Smooth muscle cell (in vitro differentiated cells): ENCODE results near the gene ORC3. TPM values are rescaled to one million over a fixed set of nuclear protein-coding genes. Genes with fewer than 3 reads are reported as not detected.
"Not testable (repeated sequence)": the region's sequence is repeated elsewhere in the genome, so short reads cannot be mapped to it uniquely, and the experiment has no call there.

ENCODE experiments used
- DNase-seq: peaks from one replicate; lab custom pipeline; 2025; ENCODE audit not compliant: unreplicated experiment; lab: John Stamatoyannopoulos, UW
- H2AFZ ChIP-seq: fragments of 200-600 bp; sonication (generic); 2 replicates; pipeline ENCODE4 v1.6.0; 2016; ENCODE audit warnings: antibody characterized with exemption, low read depth, mild to moderate bottlenecking
- H3F3A ChIP-seq: fragments of 200-600 bp; sonication (generic); 2 replicates; pipeline ENCODE4 v1.6.0; 2017; ENCODE audit warnings: antibody characterized with exemption, low read depth
- H3K27ac ChIP-seq: fragments of 200-600 bp; sonication (generic); 2 replicates; pipeline ENCODE4 v1.5.1; 2016; ENCODE audit warnings: low read depth, mild to moderate bottlenecking
- H3K27me3 ChIP-seq: fragments of 200-600 bp; sonication (generic); 2 replicates; pipeline ENCODE4 v1.6.1; 2016; ENCODE audit warnings: low read depth, mild to moderate bottlenecking
- H3K36me3 ChIP-seq: fragments of 200-600 bp; sonication (generic); 2 replicates; pipeline ENCODE4 v1.5.1; 2016; ENCODE audit warnings: low read depth
- H3K4me1 ChIP-seq: fragments of 200-600 bp; sonication (generic); 2 replicates; pipeline ENCODE4 v1.5.1; 2016; ENCODE audit warnings: low read depth
- H3K4me2 ChIP-seq: fragments of 200-600 bp; sonication (generic); 2 replicates; pipeline ENCODE4 v1.6.0; 2016; ENCODE audit warnings: mild to moderate bottlenecking
- H3K4me3 ChIP-seq: fragments of 200-600 bp; sonication (generic); 2 replicates; pipeline ENCODE4 v1.5.1; 2016; ENCODE audit warnings: mild to moderate bottlenecking
- H3K79me2 ChIP-seq: fragments of 200-600 bp; sonication (generic); 2 replicates; pipeline ENCODE4 v1.6.0; 2016; ENCODE audit warnings: low read depth, mild to moderate bottlenecking
- H3K9ac ChIP-seq: fragments of 200-600 bp; sonication (generic); 2 replicates; pipeline ENCODE4 v1.6.0; 2016; ENCODE audit warnings: low read depth
- H3K9me3 ChIP-seq: fragments of 200-600 bp; sonication (generic); replicated peaks from 2 replicates; pipeline ENCODE4 v1.5.1; 2016; ENCODE audit warnings: low read depth
- H4K20me1 ChIP-seq: fragments of 200-600 bp; sonication (generic); 2 replicates; pipeline ENCODE4 v1.6.0; 2016; ENCODE audit warnings: low read depth
- CTCF ChIP-seq: fragments of 200-600 bp; sonication (generic); IDR thresholded peaks from 2 replicates; pipeline ENCODE4 v1.5.1; 2017; ENCODE audit warnings: borderline replicate concordance, mild to moderate bottlenecking, antibody characterized with exemption; ENCODE audit not compliant: insufficient read depth, poor library complexity, severe bottlenecking
- WGBS: methylation state at CpG from one replicate; pipeline ENCODE4 v1.1.7; 2016; ENCODE audit warnings: low lambda C conversion rate; 5-methylcytosine and 5-hydroxymethylcytosine counted together
- polyA plus RNA-seq: library from polyadenylated mRNA; unstranded; fragments of >200 nt; fragmentation: Nextera tagmentation; extraction: Ambion mirVana; gene quantifications from 2 replicates; pipeline ENCODE4 v1.2.1, GENCODE V29; 2016
- total RNA-seq: library from RNA; depleted of rRNA; stranded (reverse); fragments of >200 nt; gene quantifications from 2 replicates; pipeline ENCODE4 v1.2.3, GENCODE V29; 2014

ORC3 gene
- total and polyA plus RNA-seq, 2 experiments from 2014 or later, result 23.4 to 37.1 TPM

GRCh38 chr6:87606199-87606598 lies 16.3 kb downstream of the ORC3 start:
- no peaks in the 10 kb centered on the region for H3K79me2 ChIP-seq
- no peak for DNase-seq
- no peak overlapping the region for H3K4me2 ChIP-seq
- H2AFZ ChIP-seq, result no peak overlapping the region
- H3K9ac ChIP-seq, result no peak overlapping the region
- no peaks in the 10 kb centered on the region for H3K36me3 ChIP-seq
- no peaks in the 10 kb centered on the region for H3K27me3 ChIP-seq
- no peak overlapping the region for H3K4me3 ChIP-seq
- no peaks in the 10 kb centered on the region for H3K4me1 ChIP-seq
- 77% methylated on average over 2 of the region's 2 CpGs for WGBS
- no peak for TF ChIP-seq CTCF
- H3K9me3 ChIP-seq, result no peaks in the 10 kb centered on the region
- H3F3A ChIP-seq, result no peaks in the 10 kb centered on the region
- no peak overlapping the region for H3K27ac ChIP-seq
- no peaks in the 10 kb centered on the region for H4K20me1 ChIP-seq

GRCh38 chr6:87608802-87609201 lies 18.9 kb downstream of the ORC3 start:
- Histone ChIP-seq H2AFZ (no peak overlapping the region), H3K27me3 (no peaks in the 10 kb centered on the region), H3K4me3 (no peak overlapping the region), H3K9me3 (no peaks in the 10 kb centered on the region), H3K4me2 (no peak overlapping the region), H3K9ac (no peak overlapping the region), H3K27ac (no peak overlapping the region), H3K36me3 (peaks cover 12% of the 10 kb centered on the region), H3F3A (no peaks in the 10 kb centered on the region), H4K20me1 (no peaks in the 10 kb centered on the region), H3K4me1 (no peaks in the 10 kb centered on the region), H3K79me2 (no peaks in the 10 kb centered on the region)
- DNase-seq, result no peak
- TF ChIP-seq CTCF, result no peak
- 97% methylated on average over 3 of the region's 3 CpGs for WGBS

- H3K4me1 ChIP-seq, H4K20me1 ChIP-seq, H3F3A ChIP-seq, DNase-seq, H3K27me3 ChIP-seq, H3K4me2 ChIP-seq, H3K4me3 ChIP-seq, H3K27ac ChIP-seq, H3K9ac ChIP-seq, H3K79me2 ChIP-seq, H3K9me3 ChIP-seq, H2AFZ ChIP-seq: not testable (repeated sequence)
- WGBS, result 96% methylated on average over 2 of the region's 2 CpGs
- peaks cover 12% of the 10 kb centered on the region for H3K36me3 ChIP-seq
Observed at GRCh38 chr6:87613018-87613417, 23.1 kb downstream of the ORC3 start.

- Histone ChIP-seq H3K79me2 (no peaks in the 10 kb centered on the region), H3K36me3 (peaks cover 5% of the 10 kb centered on the region), H2AFZ (no peak overlapping the region), H4K20me1 (no peaks in the 10 kb centered on the region), H3K4me2 (no peak overlapping the region), H3K4me1 (no peaks in the 10 kb centered on the region), H3K9ac (no peak overlapping the region), H3K27ac (no peak overlapping the region), H3K27me3 (no peaks in the 10 kb centered on the region), H3F3A (no peaks in the 10 kb centered on the region), H3K9me3 (no peaks in the 10 kb centered on the region), H3K4me3 (no peak overlapping the region)
- TF ChIP-seq CTCF, result no peak
- no peak for DNase-seq
- 95% methylated on average over 4 of the region's 4 CpGs for WGBS
Observed at GRCh38 chr6:87617405-87617804, 27.5 kb downstream of the ORC3 start.
